ENCODE results near the gene PRSS33.

GRCh38 chr16:2817340-2818271, 30.2 kb upstream of the PRSS33 start:
- TF ChIP-seq CTCF (IDR thresholded peaks at IDR 0.05 in 8 of 11, conservative IDR thresholded peaks at IDR 0.05 in 3 of 11) (no peak), POLR2AphosphoS5 (IDR thresholded peaks at IDR 0.05) (no peak), POLR2A (IDR thresholded peaks at IDR 0.05) (no peak)

Measured in spleen (tissue), 7 donors.